Stimulated activated naive CD4-positive, alpha-beta T cell treated with Interleukin-2 at 50 U/mL for 16 hours (primary cell): Measurements from ENCODE around the gene ZBTB20.

Experiments
- DNase-seq: peaks from one replicate; lab custom pipeline; 2025; lab: John Stamatoyannopoulos, UW

Gene ZBTB20

GRCh38 chr3:114572364-114573062, 574.6 kb downstream of the ZBTB20 start:
- DNase-seq, result no peak

- no peak for DNase-seq
Measured at GRCh38 chr3:114571363-114571762, 575.7 kb downstream of the ZBTB20 start.

- no peak for DNase-seq
Measured at GRCh38 chr3:114569186-114569585, 577.9 kb downstream of the ZBTB20 start.

GRCh38 chr3:114567771-114568170, 579.3 kb downstream of the ZBTB20 start:
- DNase-seq, result no peak

GRCh38 chr3:114566767-114567166, 580.3 kb downstream of the ZBTB20 start:
- no peak for DNase-seq

GRCh38 chr3:114566162-114566755, 580.8 kb downstream of the ZBTB20 start:
- DNase-seq, result no peak

GRCh38 chr3:114565216-114565615, 581.9 kb downstream of the ZBTB20 start:
- no peak for DNase-seq

GRCh38 chr3:114563720-114564119, 583.4 kb downstream of the ZBTB20 start:
- no peak for DNase-seq

GRCh38 chr3:114562557-114562956, 584.5 kb downstream of the ZBTB20 start:
- no peak for DNase-seq

- DNase-seq, result no peak
Measured at GRCh38 chr3:114558271-114558670, 588.8 kb downstream of the ZBTB20 start.

- no peak for DNase-seq
Measured at GRCh38 chr3:114557791-114558190, 589.3 kb downstream of the ZBTB20 start.

GRCh38 chr3:114556657-114557213, 590.4 kb downstream of the ZBTB20 start:
- no peak for DNase-seq

GRCh38 chr3:114554731-114555130, 592.4 kb downstream of the ZBTB20 start:
- no peak for DNase-seq

- no peak for DNase-seq
Measured at GRCh38 chr3:114553949-114554593, 593.0 kb downstream of the ZBTB20 start.

GRCh38 chr3:114552527-114552812, 594.6 kb downstream of the ZBTB20 start:
- no peak for DNase-seq

GRCh38 chr3:114551770-114552526, 595.1 kb downstream of the ZBTB20 start:
- DNase-seq, result no peak

- DNase-seq, result no peak
Measured at GRCh38 chr3:114550165-114550564, 596.9 kb downstream of the ZBTB20 start.

- no peak for DNase-seq
Measured at GRCh38 chr3:114545193-114545592, 601.9 kb downstream of the ZBTB20 start.

- no peak for DNase-seq
Measured at GRCh38 chr3:114542359-114542758, 604.7 kb downstream of the ZBTB20 start.

GRCh38 chr3:114539525-114539924, 607.6 kb downstream of the ZBTB20 start:
- DNase-seq, result no peak

GRCh38 chr3:114538211-114538610, 608.9 kb downstream of the ZBTB20 start:
- no peak for DNase-seq

GRCh38 chr3:114528517-114528916, 618.6 kb downstream of the ZBTB20 start:
- DNase-seq, result no peak
